NCI-H2029 (cell line): ENCODE results near the gene GPR55.

Source experiments
- DNase-seq: peaks from one replicate; lab custom pipeline; 2025; lab: John Stamatoyannopoulos, UW

Gene GPR55

DNA sequence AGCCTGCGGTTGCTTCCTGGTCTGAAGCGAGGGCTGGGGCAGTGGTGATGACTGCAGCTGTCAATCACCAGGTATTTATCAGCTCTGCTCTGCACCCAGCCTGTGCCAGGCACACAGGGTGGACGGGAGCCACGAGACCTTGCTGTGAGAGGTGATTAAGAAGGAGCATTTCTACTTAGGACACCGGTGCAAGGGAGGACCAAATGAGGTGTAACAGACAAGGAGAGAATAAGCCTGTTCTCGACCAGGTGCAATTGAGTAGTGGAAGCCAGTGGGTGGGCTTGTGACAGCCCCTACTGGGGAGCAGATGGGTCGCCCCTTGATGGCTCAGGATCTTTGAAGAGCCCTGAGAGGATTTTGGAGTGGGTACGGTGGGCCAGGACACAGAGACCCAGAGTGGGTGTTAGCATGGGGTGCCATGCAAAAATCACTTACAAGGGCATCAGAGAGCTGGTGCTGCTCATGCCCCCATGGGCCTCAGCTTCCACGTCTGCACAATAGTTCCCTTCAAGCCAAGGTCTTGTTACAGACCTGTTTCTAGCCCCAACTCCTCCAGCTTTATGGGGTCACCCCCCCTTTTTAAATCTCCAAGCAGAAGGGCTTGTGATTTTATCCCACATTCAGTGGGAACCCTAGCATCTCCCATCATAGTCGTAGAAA, 24.6 kb downstream of the GPR55 start:
- no peak for DNase-seq

DNA sequence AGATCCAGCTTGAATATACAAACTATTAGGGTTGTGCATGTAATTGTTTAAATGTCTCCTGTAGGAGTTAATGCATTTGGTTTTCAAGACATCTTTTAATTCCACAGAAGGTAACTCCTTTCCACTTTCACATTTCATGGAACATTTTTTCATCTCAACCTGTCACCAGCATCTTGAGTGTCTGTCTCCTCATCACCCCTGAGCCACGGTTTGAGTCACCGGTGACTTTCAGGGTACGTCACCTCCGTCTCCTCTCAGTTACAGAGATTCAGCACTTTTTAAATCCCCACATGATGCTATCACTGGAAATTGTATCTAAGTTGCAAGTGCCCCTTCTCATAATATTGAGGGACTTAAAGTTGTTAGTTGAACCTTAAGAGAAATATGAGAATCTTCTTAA, 25.3 kb downstream of the GPR55 start:
- DNase-seq = no peak

DNA sequence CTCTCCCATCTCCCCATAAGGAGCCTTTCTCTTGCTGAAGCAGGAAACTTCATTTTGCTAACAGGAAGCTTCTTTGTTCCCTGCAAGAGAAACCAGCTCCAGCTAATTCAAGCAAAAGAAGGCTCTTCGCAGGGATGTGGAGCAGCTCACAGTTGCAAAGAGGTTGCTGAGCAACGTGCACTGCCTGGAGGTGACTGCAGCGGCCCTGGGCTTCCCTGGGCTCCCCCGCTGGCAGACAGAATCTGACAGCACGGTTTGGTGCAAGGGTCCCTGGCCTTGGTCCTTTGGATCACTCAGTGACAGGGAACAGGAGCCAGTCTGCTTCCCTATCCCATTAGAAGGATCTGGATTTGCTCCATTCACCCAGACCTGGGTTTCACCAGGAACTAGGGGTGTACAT, 25.8 kb downstream of the GPR55 start:
- DNase-seq = no peak

DNA sequence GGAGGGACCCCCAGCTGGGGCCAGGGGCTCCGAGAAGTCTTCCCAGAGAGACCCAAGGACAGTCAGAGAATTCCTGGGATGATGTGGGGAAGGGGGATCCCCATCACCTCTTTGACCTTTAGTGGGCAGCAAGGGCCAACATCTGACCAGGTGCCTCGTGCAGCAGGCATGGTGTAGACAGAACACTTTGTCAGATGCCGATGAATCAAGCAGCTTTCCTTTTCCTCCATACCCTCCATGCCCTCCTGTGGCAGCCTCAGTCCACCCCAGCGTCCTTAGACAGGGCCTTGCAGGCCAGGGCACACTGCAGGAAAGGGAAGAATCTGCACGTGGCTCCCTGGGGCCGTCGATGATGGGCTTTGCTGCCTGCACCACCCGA, 26.3 kb downstream of the GPR55 start:
- no peak for DNase-seq

DNA sequence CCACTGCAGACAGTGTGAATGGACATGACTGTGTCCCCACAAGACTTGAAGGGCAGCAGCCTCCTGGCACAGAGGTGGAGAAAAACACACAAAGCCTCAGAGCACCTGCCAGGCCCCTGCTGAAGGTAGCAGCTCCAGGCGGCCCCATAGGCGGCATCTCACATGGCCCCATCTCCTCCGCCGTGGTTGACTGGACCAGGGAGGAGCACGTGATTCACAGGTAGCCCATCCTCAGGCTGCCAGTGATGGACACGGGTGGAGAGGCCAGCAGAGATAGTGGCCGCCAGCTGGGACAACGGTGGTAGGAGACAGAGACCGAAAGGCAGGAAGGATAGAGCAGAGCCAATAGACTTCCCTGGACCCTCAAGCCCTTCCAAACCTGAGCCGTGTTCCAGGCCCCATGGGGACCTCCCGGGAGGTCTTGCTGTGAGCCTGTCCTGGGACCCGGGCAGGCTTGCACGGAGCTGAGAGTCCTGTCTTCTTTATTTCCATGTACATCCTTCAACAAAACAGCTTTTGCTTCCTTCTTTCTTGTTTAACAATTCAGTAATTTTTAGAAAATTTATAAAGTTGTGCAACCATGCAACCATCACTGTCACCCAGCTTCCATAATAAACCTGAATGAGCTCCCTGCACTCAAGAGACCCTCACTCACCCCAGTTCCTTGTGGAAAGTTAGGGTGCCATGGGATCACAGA, 26.9 kb downstream of the GPR55 start:
- no peak for DNase-seq

DNA sequence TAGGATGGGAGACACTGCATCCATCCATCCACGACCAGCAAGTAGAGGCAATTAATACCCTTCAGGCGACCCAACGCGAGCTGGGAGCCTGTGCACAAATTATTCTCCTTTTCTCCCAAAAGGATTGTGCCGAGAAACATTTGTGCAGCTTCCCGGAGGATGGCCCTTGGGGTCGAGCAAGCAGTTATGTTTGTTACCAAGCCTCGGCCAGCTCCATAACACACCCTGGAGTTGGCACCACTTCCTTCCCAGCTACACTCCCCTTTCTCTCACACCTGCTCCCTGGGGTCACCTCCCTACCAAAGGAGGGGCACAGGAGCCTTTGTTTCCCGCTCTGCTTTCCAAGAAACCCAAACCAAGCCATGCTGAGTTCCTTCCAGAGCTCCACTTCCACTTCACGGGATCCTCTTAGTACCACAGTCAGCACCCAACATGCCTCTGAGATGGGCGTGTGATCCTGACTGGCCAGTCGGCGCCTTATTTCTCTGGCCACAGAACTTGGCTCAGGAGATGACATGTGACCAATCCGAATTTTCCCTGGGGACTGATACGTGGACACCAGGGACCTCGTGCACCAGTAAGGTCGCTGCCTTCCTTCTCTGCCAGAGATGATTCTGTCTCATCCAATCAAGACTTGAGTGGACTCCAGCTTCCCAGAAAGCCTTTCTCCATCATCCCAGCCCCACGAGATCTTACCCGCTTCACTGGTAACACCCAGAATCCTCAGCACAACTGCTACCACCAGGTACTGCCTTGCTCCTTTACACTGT, 28.5 kb downstream of the GPR55 start:
- no peak for DNase-seq

DNA sequence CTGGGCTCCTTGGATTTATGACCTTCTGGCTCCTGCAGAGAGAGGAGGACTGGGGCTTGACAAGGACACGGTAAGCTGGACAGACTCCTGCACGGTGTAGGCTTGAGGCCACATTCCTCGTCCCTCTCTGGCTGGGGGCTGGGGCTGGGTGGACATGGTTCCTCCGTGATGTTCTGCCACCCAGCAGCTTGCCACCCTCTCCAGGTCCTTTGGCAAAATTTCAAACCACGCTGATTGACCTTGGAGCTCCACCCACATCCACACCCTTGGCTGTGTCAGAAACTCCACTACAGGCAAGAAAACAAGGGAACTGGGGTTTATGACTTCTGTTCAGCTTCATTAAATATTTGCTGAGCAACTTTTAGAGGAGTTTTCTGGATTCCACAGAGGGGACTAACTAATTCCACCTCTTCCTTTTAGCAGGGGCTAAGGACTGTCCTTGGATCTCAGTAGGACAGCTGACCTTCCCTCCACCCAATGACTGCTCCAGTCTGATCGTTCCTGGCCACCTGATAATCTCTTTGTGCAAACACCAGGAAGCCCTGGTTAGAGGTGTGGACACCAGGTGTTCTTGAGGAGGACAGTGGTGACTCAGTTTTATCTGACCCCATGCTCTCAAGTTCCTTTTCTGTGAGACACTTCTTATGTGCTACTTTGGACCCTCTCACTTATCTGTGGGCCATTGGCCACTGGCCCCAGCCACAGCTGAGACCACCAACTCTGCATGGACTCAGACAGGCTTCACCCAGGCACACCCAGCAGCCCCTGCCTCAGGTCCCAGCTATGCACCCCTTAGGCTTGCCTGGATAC, 29.3 kb downstream of the GPR55 start:
- DNase-seq = peak; percentile 21

DNA sequence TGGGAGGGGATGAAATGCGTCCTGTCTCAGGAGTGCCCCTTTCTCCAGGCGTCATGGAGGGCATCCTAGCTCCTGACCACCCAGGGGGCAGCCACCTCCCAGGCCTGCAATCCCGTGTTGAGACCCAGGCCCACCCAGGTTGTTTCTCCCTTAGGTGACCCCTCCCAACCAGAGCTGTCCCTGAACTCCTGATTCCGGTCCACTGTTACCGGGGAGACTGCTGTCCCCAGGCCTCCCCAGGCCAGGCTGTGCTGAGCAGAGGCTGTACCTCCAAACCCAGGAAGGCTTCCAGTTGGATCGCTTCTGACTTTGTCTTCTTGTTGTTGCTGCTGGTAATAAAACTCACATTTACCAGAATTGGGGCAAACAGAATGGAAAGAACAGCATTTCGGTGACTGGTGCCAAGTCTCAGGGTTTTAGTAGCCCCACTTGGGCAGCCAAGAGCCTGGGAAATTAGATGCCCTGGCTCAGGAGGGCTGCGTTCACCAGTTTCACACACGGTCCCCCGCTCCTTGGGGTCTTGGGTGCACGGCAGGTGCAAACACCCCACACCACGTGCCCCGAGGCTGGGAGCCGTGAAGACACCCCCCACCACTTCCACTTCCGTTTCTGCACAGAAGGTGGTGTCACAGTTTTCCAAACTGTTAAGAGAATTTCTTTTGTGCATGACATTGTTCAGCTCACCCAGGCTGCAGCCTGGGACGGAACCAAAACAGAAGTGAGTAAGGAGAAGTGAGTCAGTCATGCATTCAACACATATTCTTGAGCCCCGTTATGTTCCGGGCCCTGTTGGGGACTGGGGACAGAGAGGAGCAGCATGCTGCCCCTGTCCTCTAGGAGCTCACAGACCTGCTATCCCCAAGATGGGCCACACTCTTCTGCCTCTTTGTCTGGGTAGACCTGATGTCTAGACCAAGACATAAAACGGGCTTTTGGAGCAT, 30.9 kb downstream of the GPR55 start:
- DNase-seq = no peak

DNA sequence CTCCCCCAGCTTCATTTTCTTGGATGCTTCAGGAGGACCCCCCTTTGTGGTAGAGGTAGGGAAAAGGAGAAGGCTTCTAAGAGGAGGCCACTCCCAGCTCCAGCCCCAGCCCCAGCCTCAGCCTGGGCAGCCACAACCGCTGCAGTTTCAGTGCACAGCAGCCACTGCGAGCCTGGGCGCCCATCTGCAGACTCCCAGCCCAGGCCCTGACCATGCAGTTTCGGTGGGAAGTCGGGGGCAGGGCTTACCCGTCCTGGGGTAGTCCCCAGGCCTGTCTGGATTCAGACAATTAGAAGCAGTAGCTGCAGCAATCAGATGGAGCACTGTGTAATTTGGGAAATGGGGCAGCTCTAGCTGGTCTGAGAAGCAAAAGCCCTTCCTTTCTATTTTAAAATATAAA, 31.7 kb downstream of the GPR55 start:
- DNase-seq = no peak

DNA sequence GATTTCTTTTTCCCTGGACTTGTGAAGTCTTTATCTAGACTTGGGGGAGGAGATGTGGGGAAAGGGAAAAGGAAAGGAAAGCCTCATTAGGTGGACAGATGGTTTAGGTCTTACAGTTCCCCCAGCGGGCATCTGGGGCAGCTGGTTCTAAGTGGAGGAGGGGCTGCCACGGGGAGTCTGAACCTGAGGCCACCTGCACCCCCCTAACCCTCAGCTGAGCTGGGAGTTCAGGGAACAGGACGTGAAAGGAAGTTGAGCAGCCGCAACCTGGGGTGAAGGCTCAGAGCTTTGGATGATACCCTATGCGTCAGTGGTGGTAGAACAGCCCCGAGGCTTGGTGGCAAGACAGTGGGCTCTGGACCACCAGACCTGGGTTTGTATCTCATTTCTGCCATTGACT, 33.5 kb downstream of the GPR55 start:
- no peak for DNase-seq

DNA sequence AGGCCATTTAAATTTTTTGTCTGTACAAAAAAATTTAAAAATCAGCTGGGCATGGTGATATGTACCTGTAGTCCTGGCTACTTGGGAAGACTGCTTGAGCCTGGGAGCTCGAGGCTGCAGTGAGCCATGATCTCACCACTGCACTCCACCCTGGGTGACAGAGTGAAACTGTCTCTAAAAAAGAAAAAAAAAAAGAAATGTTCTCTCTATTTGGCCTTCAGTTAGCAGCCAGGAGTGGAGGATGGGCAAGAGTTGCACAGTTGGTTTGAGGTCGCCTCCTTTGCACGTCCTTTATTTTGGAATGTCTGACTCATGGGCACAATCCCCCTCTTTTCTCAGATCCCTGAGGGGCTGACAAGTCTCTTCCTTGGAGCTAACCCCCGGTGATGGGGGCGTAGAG, 34.0 kb downstream of the GPR55 start:
- DNase-seq = no peak

DNA sequence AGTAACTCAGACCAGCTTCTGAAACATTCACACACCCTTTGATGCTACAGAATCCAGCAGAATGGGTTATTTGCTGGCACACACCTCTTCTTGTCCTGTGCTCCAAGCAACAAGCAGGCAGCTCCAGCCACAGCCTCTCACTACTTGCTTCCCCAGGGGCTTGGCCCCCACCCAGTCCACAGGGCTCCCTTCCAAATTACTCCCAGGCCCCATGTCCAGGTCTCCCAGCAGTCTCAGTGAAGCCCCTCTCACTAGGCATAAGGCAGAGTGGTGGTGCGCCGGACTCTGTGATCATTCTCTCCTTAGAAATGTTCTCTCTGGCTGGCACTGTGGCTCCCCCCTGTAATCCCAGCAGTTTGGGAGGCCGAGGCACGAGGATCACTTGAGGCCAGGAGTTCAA, 34.4 kb downstream of the GPR55 start:
- no peak for DNase-seq

DNA sequence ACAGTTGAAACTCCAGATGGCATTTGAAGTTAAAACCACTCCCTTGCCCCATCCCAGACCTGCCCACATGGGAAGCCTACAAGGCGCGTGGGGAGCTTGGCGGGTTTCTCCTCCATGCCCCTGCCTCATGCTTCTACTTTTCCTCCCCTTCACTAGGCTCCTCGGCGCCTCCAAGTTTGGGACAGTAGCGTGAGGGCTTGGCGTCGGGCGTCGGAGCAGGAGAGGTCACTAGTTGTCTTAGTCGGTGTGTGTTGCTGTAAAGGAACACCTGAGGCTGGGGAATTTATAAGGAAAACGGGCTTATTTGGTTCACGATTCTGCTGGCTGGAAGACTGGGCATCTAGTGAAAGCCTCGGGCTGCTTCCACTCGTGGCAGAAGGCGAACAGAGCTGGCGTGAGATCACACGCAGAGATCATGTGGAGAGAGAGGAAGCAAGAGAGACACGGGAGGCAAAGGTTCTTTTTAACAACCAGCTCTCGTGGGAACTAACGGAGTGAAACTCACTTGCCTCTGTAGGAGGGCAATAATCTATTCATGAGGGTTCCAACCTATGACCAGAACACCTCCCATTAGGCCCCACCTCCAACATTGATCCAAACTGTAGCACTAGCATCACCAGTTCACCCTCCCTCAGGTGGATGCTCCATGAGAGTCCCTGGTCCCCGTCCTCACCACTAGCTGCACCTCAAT, 35.0 kb downstream of the GPR55 start:
- DNase-seq = no peak

DNA sequence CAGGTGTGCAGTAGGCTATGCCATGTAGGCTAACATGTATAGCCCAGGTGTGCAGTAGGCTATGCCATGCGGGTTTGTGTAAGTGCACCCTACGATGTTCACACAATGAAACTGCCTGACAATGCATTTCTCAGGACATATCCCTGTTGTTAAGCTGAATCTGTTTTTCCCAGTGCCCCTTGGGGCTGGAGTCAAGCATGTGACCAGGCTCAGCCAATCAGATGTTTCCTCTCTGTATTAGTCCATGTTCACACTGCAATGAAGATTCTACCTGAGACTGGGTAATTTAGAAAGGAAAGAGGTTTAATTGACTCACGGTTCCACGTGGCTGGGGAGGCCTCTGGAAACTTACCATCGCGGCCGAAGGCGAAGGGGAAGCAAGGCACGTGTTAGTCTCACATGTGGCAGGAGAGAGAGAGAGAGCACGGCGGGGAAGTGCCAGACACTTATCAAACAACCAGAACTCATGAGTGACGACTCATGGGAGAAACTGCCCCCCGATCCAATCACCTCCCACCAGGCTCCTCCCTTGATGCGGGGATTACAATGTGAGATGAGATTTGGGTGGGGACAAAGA, 36.1 kb downstream of the GPR55 start:
- DNase-seq = no peak

DNA sequence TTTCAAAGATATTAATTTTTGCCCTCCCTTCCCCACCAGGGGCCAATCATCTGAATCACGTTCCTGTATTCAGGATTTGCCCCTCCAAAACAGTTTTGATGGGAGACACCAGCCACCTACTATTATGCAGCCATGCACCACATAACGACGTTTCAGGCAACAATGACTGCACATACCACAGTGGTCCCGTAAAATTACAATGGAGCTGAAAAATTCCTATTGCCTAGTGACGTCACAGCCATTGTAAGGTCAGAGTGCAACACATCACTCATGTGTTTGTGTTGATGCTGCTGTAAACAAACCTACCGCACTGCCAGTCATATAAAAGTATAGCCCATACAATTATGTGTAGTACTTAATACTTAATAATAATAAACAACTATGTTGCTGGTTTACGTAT, 37.7 kb downstream of the GPR55 start:
- DNase-seq = no peak

DNA sequence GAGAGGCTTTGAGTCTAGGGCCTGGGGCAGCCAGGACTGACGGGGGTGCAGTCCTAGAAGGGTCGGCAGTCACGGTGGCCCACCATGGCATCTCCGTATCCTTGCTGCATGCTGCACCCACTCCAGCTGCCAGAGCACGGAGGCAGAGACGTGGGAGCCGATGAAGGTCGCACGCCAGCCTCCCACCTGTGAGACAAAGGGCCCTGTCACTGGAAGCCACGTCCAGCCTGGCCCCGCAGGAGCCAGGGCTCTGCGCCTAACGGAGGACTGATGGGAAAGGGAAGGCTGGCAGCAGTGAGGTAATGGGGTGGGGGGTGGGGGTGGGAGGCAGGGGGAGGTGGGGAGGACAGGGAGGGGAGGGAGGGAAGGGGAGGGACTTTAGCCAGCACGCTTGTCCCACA, 38.4 kb downstream of the GPR55 start:
- no peak for DNase-seq

DNA sequence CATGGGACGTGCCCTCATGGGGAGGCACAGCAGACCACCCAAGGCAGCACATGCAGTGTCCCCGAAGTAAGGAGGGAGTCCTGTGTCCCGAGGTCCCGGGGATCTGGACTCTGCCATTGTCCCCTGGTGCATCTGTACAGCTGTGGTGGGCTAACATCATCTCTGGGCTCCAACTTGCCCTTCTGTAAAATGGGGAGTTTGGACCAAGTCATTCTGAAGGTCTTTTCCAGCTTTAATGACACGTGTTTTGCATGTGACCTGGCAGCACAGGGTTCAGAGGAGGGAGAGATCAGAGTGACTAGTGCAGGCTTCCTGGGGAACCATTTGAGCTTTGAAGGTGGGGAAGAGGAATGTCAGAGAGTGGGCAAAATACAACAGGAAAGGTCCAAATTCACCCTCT, 38.8 kb downstream of the GPR55 start:
- no peak for DNase-seq

DNA sequence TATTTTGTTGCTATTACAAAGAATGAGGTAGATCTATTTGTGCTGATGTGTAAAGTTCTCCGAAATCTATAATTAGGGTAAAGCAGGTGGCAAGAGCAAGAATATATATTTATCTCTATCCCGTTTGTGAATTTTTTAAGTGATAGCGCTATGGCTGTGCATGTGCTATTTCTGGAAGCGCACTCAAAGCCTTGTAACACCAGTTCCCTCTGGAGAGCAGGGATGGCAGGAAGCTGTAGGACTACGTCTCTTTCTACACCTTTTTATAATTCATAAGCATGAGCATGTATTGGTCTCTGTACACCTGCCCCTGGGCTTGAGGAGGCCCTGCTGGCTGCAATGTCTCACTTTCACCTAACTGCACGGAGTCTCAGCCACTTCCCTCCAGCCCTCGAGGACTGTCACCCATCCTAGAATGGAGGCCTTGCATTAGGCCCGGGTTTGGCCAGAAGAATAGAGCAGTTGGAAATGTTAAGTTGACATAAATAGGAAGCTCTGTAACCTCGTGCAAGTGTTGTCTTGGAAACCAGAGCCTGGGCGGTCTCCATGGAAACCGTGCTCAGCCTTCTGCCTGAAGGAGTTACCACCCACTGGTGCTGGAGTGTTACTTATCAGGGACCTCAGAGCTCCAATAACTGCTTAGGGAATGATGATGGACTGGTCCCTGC, 39.4 kb downstream of the GPR55 start:
- DNase-seq = no peak

DNA sequence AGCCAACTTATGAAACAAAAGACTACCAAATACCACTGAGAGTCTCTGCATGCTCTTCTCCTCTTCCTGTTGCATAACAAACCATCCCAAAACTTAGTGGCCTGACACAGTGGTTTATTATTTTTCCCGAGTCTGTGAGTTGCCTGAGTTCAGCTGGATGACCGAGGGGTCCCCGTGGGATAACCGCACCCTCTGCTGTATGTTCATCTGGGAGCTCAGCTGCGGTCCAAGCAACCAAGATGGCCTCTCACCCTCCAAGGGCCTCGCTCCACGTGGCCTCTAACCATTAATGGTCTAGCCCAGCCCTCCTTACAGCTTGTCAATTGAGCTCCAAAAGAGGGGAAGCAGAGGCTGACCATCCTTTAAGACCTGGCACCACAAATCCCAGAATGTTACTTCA, 43.2 kb downstream of the GPR55 start:
- DNase-seq = no peak

DNA sequence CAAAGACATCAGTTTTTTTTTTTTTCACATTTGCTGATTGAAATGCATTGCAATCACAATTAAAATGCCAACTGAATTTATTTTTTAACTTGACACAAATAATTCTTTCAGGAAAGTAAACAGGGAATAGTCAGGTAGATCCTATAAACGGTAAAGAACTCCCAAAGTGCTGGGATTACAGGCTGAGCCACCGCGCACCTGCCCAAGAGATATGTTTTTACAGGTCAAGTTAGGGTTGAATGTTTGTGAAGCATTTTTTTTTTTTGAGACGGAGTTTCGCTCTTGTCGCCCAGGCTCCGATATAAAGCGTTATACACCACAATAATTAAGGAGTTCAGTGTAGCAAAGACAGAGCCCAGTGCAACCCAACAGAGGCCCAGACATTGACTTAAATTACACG, 45.2 kb downstream of the GPR55 start:
- no peak for DNase-seq
